HG02798 (cell line): Measurements from ENCODE around the gene CS.
A peak's percentile ranks its signal among the peaks of the same experiment; 100 is the strongest.
"Not testable (repeated sequence)": the region's sequence is repeated elsewhere in the genome, so short reads cannot be mapped to it uniquely, and the experiment has no call there.

Source experiments
- ATAC-seq: cut with Tn5 transposase; IDR thresholded peaks from one replicate; pipeline ENCODE4 v1.9.1; 2021; ENCODE audit warnings: mild to moderate bottlenecking; ENCODE audit not compliant: unreplicated experiment, poor library complexity

The CS gene

GRCh38 chr12:56299853-56300643 is at the start of gene CS:
Gene CS, minus strand, starts transcription at chr12:56300330. Its CDS starts 129 bp downstream, at chr12:56300201.
- peak; percentile 92 for ATAC-seq

GRCh38 chr12:56348776-56349175 is 48.6 kb upstream of the CS start:
- ATAC-seq: no peak

- ATAC-seq: not testable (repeated sequence)
Measured at GRCh38 chr12:56347255-56347654, 47.1 kb upstream of the CS start.

- ATAC-seq: no peak
Measured at GRCh38 chr12:56346675-56347074, 46.5 kb upstream of the CS start.

- ATAC-seq: not testable (repeated sequence)
Measured at GRCh38 chr12:56342290-56342689, 42.2 kb upstream of the CS start.

GRCh38 chr12:56341616-56342015 is 41.5 kb upstream of the CS start:
- ATAC-seq: no peak

GRCh38 chr12:56339158-56339422 is 39.0 kb upstream of the CS start:
- ATAC-seq: no peak

- peak; percentile 22 for ATAC-seq
Measured at GRCh38 chr12:56338308-56339157, 38.4 kb upstream of the CS start, which contains the start of gene IL23A. Gene IL23A, plus strand, starts transcription at chr12:56338884. Its CDS starts 161 bp downstream, at chr12:56339045.

GRCh38 chr12:56337753-56338251 is 37.7 kb upstream of the CS start:
- no peak for ATAC-seq

- ATAC-seq: no peak
Measured at GRCh38 chr12:56336361-56337167, 36.4 kb upstream of the CS start.

- ATAC-seq: not testable (repeated sequence)
Measured at GRCh38 chr12:56335527-56335926, 35.4 kb upstream of the CS start.

GRCh38 chr12:56334490-56334793 is 34.3 kb upstream of the CS start:
- ATAC-seq: no peak

GRCh38 chr12:56333679-56334489 is 33.8 kb upstream of the CS start, which contains the start of gene PAN2:
Gene PAN2, minus strand, starts transcription at chr12:56334000. Its CDS starts 906 bp downstream, at chr12:56333094.
- ATAC-seq: peak; percentile 97

GRCh38 chr12:56333197-56333678 is 33.1 kb upstream of the CS start:
- no peak for ATAC-seq

- no peak for ATAC-seq
Measured at GRCh38 chr12:56332512-56333196, 32.5 kb upstream of the CS start.

- ATAC-seq: no peak
Measured at GRCh38 chr12:56330936-56331490, 30.9 kb upstream of the CS start.

GRCh38 chr12:56326533-56326932 is 26.4 kb upstream of the CS start:
- ATAC-seq: no peak

- ATAC-seq: no peak
Measured at GRCh38 chr12:56326126-56326525, 26.0 kb upstream of the CS start.

- ATAC-seq: no peak
Measured at GRCh38 chr12:56324206-56324605, 24.1 kb upstream of the CS start.
